Glomerular endothelial cell (primary cell): ENCODE data around the gene PSAP. TPM values are rescaled to one million over a fixed set of nuclear protein-coding genes. Genes with fewer than 3 reads are reported as not detected.

Source experiments
- DNase-seq: peaks from one replicate; pipeline ENCODE4 v3.0.0-alpha.2; 2011; ENCODE audit warnings: low read depth, low spot score; ENCODE audit errors: extremely low read depth
- total RNA-seq: library from RNA; depleted of rRNA; stranded (reverse); fragments of >200 nt; gene quantifications from 2 replicates; pipeline ENCODE4 v1.2.3, GENCODE V29; 2015

Gene PSAP
- total RNA-seq, 1 donor from 2014 or later, result 1,624 TPM

DNA sequence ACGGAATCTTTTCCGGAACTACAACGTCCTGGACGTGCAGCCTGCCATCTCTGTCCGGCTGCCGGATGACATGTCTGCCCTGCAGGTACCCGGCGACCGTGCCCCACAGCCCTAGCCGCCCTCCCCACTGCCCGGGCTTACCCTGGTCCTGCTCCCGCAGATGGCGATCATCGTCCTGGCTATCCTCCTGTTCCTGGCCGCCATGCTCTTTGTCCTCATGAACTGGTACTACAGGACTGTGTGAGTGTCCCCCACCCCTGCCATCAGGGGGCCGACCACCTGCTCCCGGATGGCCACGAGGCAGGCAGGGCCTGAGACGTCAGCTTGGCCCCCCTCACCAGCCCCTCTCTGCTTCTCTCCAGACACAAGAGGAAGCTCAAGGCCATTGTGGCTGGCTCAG lies 39.7 kb downstream of the PSAP start:
- no peak for DNase-seq

DNA sequence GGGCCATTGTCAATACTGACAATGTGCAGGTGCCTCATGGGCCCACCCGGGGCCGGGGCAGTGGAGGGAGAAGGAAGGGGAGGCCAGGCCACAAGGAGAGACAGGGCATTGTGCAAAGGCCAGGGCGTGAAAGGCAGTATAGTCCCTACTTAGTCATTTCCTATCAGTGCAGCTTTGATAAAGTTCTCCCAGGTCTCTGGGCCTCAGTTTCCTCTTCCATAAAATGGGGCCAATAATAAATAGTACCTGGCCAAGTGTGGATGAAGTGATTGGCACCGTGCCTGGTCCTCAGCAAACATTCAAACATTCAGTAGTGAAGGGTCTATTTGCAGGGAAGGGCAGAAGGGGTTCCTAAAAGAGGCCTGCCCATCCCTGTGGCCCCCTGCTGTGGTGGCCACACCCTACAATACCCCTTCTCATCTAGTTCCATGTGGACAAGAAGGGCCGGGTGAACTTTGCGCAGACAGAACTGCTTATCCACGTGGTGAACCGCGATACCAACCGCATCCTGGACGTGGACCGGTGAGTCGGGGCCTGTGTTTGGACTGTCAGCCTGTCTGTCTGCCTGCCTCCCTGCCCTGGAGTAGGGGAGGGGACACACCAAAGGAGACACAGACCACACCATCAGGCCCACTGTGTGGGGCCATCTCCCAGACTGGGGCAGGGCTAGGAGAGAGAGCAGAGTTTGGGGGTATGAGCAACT lies 40.9 kb downstream of the PSAP start:
- DNase-seq, result no peak

DNA sequence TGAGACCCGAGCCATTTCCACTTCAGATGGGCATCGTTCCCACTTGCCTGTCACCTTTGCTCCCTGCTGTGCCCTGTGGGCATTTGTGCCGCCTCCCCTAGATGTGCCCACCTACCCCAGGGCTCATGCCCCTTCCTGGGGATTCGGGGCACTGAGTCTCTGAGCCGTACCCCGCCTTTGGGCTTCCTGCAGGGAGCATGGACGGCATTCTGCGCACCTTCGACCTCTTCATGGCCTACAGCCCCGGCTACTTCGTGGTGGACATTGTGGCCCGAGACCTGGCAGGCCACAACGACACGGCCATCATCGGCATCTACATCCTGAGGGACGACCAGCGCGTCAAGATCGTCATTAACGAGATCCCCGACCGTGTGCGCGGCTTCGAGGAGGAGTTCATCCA lies 41.4 kb downstream of the PSAP start:
- no peak for DNase-seq

DNA sequence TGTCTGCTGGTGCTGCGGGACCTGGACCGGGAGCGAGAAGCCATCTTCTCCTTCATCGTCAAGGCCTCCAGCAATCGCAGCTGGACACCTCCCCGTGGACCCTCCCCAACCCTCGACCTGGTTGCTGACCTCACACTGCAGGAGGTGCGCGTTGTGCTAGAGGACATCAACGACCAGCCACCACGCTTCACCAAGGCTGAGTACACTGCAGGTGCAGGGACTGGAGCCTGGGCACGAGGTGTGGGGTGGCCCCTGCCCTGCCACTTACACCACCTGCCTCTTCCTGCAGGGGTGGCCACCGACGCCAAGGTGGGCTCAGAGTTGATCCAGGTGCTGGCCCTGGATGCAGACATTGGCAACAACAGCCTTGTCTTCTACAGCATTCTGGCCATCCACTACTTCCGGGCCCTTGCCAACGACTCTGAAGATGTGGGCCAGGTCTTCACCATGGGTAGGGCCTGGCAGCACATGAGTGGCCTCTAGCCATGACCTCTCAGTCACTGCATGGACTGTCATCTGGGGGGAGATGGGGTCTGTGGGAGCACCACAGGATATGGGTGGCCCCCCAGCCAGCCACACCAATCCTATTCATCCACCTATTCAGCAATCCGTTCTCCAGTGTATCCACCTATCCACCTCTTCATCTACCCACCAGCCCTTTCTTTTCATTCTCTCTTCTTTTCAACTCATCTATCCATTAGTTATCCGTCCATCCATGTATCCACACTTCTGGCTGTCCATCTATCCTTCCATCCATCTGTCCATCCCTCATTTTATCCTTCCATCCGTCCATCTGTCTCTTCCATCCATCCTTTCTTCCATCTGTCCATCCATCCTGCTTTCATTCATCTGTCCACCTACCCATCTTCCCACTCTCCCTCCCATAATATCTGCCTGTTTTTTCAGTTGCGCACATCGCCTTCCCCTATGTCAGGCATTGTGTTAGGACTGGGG lies 43.2 kb downstream of the PSAP start:
- no peak for DNase-seq

DNA sequence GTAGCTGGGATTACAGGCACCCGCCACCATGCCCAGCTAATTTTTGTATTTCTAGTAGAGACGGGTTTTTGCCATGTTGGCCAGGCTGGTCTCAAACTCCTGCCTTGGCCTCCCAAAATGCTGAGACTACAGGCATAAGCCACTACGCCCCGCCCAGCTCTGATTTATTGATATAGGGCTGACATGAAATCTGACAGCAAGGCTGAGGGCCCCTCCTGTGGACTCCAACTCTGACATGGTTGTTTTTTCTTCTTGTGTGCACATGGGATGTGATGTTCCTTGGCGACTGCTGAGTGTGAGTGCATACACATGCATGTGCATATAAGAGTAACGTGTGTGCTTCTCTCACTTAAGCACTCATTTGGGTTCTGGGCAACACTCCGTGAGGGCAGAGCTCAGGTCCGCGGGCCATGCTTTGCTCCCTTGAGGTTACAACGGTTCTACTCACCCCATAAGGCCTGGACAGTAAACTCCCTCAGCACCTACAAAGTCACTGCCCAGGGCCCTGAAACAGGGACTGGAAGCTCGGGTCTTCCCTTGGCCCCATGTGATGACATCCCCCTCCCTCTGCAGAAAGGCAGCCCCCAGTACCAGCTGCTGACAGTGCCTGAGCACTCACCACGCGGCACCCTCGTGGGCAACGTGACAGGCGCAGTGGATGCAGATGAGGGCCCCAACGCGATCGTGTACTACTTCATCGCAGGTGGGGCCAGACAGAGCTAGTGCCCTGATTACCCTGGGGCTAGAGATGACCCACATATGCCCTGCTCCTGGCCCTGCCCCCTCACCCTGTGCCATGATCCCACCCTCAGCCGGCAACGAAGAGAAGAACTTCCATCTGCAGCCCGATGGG lies 44.1 kb downstream of the PSAP start:
- DNase-seq, result no peak

DNA sequence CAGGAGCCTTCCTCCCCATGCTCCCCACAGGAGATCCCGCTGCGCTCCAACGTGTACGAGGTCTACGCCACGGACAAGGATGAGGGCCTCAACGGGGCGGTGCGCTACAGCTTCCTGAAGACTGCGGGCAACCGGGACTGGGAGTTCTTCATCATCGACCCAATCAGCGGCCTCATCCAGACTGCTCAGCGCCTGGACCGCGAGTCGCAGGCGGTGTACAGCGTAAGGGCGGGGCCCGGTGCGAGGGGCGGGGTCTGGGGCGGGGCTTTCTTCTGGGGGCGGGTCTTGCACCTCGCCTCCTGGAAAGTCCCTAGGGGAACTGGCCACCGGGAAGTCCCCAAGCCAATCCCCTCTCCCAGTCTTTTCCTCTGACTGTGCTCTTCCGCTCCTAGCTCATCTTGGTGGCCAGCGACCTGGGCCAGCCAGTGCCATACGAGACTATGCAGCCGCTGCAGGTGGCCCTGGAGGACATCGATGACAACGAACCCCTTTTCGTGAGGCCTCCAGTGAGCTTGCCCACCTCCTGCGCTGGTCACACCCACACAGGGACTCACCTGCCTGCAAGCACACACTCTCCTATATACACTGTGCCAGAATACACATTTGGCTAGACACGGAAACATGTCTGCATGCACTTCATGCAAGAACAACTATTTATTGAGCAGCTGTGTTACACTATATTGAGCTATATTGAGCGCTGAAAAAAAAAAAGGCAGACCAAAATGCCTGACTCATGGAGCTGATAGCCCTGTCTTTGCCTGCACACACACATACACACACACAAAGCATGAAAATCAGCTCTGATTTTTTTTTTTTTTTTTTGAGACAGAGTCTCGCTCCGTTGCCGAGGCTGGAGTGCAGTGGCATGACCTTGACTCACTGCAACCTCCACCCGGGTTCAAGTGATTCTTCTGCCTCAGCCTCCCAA lies 45.0 kb downstream of the PSAP start:
- no peak for DNase-seq

DNA sequence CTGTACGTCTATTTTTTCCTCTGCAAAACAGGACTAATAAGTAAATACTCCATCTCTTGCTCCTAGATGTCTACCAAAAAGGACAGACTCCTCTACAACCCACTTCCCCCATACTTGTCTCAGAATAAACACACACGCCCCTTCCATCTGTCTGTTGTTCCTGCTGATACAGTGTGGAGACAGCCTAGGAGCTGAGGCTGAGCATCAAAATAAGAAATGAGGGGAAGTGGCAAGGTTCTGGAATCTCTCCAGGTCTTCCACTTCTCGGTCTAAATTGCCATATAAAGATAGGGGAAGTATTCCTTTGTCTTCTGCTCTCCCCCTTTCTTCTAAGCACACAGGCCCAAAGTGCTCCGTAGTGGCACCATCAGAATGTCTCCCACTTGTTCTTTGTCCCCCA lies 47.0 kb downstream of the PSAP start:
- DNase-seq, result no peak

DNA sequence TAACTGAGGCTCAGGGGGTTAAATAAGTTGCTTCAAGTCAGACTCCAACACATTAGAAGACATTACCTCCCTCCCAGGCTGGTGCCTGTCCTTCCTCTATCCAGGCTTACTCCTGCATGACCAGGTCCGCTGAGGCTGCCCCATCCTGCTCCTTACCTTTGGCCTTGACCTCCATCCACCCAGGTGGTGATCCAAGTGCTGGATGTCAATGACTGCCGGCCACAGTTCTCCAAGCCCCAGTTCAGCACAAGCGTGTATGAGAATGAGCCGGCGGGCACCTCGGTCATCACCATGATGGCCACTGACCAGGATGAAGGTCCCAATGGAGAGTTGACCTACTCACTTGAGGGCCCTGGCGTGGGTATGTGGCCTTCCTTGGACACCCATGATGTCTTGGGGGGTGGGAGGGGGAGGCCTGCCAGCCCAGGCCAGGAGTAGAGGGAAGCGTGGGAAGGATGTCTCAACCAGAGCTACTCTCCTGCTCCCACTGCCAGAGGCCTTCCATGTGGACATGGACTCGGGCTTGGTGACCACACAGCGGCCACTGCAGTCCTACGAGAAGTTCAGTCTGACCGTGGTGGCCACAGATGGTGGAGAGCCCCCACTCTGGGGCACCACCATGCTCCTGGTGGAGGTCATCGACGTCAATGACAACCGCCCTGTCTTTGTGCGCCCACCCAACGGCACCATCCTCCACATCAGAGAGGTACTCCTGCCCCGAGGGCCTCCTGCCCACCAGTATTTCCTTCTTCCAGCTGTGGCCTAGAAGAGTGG lies 48.1 kb downstream of the PSAP start:
- DNase-seq, result no peak

DNA sequence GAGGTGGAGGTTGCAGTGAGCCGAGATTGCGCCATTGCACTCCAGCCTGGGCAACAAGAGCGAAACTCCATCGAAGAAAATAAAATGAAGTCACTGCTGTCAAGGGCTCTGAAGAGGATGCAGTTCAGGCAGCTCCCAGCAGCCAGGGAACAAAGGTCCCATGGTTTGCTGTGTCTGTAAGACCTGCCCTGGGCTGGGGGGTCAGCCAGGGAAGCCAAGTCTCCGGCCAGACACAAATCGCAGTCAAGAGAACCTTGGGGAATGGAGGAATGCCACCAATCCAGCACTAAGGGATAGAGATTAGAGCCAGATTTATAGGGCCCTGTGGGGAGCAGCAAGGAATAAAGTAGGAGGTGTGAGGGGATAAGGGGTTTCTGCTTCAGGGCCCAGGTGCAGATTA lies 48.8 kb downstream of the PSAP start:
- no peak for DNase-seq

DNA sequence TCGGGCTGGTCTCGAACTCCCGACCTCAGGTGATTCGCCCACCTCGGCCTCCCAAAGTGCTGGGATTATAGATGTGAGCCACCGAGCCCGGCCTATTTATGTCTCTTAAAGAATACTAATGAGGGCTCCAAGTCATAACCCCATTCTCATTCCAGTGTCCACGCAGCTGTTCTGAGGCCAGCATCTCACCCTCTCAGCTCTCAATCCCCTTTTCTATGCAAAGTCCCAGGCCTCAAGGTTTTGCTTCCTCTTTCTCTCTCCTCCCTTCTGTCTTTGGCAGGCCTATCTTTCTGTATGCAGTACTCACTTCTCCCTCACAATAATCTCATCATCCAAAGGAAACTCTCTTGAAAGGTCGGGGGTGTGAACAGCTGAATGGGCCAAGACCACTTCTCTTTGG lies 49.7 kb downstream of the PSAP start:
- no peak for DNase-seq

DNA sequence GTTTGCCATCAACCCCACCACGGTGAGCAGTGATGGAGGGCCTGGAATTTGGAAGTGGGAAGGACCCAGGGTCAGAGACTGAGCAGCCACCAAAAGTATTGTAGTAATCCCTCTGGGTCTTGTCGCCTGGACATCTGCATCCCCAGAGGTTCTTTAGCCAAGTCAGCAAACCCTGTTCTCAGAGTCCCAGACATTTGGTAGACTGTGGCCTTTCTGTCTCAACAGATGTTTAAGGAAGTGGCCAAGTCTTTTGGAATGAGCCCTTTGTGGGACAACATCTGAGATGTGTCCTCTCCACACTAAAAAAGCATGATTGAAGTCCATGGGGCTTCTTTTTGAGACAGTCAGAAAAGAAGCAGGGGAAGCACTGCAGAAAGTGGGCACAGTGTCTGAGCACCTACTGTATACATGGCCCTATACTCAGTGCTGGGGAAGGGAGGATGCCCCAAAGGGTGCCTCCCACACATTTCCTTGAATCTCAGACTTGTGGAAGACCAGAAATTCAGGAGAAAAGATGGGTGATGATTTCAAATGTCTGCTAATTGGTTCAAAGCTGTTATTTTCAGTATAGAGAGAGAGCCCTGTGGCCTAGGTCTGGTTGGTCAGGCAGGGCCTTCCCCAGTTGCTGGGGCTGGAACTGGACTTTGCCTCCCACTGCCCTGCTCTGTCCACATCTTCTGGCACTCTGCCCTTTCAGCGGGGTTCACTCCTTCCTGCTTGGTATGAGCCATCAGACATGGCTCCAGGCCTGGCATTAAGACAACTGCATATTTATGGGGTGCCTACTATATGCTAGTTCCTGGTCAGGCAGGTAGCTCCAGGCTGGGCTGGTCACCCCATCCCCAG lies 51.2 kb downstream of the PSAP start:
- DNase-seq, result no peak

DNA sequence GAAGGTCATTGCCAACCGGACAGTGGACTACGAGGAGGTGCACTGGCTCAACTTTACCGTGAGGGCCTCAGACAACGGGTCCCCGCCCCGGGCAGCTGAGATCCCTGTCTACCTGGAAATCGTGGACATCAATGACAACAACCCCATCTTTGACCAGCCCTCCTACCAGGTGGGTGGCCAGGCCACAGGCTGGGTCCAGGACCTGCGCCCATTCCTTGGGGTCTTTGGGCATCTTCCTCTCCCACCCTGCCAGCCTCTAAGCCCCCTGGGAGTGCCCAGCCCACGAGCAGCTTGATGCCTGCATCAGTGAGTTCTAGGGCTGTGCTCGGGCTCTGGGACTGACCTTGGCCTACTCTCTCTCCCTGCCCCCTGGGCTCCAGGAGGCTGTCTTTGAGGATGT lies 51.9 kb downstream of the PSAP start:
- no peak for DNase-seq

DNA sequence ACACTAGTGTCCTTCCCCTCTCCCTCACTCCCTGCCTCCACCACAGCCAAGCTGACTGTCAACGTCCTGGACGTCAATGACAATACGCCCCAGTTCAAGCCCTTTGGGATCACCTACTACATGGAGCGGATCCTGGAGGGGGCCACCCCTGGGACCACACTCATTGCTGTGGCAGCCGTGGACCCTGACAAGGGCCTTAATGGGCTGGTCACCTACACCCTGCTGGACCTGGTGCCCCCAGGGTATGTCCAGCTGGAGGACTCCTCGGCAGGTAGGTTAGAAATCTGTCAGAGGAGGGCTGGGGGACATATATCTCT lies 52.8 kb downstream of the PSAP start:
- no peak for DNase-seq

DNA sequence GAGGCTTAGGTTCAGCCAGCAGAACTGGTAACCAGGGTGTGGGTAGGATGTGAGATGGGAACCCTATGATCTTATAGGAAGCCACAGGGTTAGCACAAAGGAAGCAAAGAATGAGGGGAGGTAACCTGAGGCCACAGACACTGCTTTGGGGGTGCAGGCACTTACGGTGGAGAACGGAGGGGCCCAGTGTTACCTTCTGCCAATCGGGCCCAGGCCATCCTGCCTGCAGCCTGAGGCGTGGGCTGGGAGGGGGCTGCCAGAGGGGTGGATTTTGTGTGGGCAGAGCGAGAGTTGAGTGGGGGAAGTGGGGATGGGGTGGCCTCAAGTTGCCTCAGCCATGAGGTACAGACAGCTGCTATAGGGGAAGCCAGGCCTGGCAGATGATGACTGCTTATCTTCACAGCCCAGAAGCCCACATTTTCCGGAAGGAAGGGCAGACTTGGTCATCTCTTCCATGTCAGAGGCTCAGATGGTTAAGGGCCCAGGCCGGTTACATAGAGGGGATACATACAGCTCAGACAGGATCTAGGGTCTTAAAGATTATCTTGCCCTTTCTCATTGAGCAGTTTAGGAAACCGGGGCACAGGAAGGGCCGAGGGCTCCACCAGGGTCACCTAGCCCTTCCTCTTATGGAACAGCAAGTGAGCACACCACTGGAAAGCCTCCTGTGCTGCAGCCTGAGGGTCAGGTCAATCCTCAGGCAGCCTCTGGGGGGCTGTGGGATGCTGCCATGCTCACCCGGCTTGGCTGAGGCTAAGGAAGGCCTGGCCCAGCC lies 53.3 kb downstream of the PSAP start:
- no peak for DNase-seq

DNA sequence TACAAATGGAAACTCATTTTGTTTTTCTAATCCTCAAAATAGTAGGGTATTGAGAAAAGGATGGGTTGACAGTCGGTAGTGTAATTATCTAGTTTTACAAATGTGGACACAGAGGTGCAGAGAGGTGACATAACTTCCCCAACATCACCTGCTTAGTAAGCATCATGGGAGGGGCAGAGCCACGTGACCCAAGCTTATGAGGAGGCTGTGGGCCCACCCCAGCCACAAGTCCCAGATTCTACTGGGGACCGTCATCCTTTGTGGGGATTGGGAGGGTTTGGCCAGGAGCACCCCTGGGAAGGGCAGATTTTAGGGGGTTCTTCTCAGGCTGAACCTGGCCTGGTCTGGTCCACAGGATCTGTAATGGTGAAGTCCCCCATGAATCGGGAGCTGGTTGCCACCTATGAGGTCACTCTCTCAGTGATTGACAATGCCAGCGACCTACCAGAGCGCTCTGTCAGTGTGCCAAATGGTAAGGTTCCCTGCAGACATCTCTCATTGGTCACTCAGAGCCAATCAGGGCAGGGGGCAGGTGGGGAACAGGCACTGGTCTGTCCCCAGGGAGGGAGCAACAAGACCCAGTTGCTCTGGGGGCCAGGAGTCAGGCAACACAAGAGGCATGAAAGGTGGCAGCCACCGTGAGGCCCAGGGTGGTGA lies 54.2 kb downstream of the PSAP start:
- no peak for DNase-seq

DNA sequence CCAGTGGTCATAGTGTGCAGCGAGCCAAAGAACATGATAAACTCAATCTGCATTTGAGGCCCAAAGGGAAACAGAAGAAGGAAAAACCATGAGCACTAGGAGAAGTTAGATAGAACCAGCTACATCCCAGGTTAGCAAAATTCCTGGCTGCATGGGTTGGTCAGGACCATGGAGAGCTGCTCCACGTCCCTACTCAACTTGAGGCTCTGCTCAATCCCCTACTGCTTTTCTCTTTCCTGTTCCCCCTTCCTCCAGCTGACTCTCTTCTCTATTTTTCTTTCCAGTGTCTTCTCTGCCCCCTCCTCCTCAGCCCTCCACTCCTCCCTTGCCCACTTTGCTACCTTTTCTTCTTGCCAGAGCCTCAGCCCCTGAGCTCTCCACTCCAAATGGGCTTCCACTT lies 55.8 kb downstream of the PSAP start:
- no peak for DNase-seq

DNA sequence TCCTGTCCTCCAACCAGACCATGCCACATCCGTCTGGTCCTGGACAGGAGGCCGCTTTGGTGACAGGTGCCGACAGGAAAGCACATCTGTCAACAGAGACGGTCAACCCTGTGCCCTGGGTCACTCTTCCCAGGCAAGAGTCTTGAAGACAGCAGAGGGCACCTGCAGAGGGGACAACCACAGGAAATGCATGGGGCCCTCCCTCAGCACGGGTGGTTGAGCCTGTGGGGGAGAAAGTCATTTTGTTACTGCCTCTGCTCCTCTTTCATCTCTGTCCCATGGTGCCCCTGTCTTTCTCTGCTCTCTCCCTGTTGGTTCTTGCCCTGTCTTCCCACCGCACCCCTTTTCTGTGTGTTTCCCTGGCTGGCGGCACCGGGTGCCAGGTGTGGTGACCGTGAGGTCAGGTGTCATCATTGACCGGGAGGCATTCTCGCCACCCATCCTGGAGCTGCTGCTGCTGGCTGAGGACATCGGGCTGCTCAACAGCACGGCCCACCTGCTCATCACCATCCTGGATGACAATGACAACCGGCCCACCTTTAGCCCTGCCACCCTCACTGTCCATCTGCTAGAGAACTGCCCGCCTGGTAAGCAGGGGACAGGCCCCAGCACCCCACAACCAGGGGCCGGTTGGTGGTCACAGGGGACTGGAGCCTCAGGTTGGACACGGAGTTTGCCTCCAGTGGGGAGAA lies 60.2 kb downstream of the PSAP start:
- DNase-seq, result no peak
